ENCODE data around the gene SLCO4A1.

DNA sequence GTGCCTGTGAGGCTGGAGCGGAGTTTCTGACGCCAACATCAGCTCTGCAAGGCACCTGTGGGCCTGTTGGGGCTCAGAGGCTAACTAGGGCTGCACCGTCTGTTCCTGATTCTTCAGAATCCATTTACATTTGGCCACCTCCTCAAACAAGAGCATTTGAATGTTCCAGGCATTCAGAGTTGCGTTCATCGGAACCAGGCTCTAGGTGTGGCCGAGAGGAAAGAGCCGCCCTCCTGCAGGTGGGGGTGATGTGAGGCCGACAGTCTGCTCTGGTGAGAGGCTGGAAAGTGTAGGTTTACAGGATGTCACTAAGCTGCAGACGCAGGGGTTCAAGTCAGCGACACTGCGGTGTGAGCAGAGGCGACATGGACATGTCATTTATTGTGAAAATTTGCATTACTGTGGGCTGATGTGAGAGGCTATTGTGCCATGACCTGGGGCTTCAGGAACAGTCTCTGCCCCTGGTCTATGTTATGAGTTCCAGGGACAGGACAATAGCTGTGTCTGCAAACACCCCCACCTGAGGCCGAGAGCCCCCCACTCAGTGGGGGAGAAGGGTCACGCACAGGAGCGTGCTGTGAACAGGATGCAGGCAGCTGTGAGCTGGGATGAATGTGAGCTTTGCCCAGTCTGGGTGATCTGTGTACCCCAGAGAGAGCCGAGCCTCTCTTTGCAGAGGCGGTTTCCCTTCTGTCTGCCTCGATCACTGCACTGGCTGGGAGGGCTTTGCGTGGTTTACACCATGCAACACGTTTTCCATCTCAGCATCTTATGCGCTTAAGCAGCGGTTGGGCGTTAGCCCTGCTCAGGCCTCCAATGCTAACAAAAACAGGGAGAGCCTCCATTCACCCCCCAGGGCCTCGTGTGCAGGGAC is 21.1 kb downstream of the SLCO4A1 start:
- TF ChIP-seq, protein P1, sequence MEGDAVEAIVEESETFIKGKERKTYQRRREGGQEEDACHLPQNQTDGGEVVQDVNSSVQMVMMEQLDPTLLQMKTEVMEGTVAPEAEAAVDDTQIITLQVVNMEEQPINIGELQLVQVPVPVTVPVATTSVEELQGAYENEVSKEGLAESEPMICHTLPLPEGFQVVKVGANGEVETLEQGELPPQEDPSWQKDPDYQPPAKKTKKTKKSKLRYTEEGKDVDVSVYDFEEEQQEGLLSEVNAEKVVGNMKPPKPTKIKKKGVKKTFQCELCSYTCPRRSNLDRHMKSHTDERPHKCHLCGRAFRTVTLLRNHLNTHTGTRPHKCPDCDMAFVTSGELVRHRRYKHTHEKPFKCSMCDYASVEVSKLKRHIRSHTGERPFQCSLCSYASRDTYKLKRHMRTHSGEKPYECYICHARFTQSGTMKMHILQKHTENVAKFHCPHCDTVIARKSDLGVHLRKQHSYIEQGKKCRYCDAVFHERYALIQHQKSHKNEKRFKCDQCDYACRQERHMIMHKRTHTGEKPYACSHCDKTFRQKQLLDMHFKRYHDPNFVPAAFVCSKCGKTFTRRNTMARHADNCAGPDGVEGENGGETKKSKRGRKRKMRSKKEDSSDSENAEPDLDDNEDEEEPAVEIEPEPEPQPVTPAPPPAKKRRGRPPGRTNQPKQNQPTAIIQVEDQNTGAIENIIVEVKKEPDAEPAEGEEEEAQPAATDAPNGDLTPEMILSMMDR (IDR thresholded peaks at IDR 0.05): no peak
- TF ChIP-seq POLR2A (IDR thresholded peaks at IDR 0.05): no peak

All from uterus (tissue), 2 donors.